HFFc6 (cell line): ENCODE data around the gene ZFP36L2. TPM values are rescaled to one million over a fixed set of nuclear protein-coding genes. Genes with fewer than 3 reads are reported as not detected.

ENCODE experiments used
- DNase-seq: peaks from one replicate; pipeline ENCODE4 v3.0.0-alpha.2; 2018
- H3K27ac Mint-ChIP-seq: 2 replicates; pipeline ENCODE4 v1.8.0; 2020; ENCODE audit warnings: mild to moderate bottlenecking, mixed read lengths
- H3K27me3 Mint-ChIP-seq: 2 replicates; pipeline ENCODE4 v1.8.0; 2021; ENCODE audit warnings: mild to moderate bottlenecking, moderate library complexity, mixed read lengths; ENCODE audit not compliant: insufficient read depth
- H3K36me3 Mint-ChIP-seq: 2 replicates; pipeline ENCODE4 v1.8.0; 2021; ENCODE audit warnings: low read depth, mixed read lengths
- H3K4me1 Mint-ChIP-seq: 2 replicates; pipeline ENCODE4 v1.8.0; 2020; ENCODE audit warnings: low read depth, mixed read lengths
- H3K4me3 Mint-ChIP-seq: 2 replicates; pipeline ENCODE4 v1.8.0; 2020; ENCODE audit warnings: mild to moderate bottlenecking, moderate library complexity, mixed read lengths
- H3K9me3 Mint-ChIP-seq: 2 replicates; pipeline ENCODE4 v1.8.0; 2020; ENCODE audit warnings: mild to moderate bottlenecking, mixed read lengths
- CTCF ChIP-seq: fragments of 200-600 bp; sonication (generic); IDR thresholded peaks from 2 replicates; pipeline ENCODE4 v1.5.0; 2021; ENCODE audit warnings: antibody characterized with exemption, mild to moderate bottlenecking
- total RNA-seq, 6 experiments: library from RNA; stranded (reverse); fragmentation: NEBNext Ultra II Directional; extraction: Animal tissue kit (Norgen Biotek cat#: 25700); gene quantifications; 2 replicates in 1 of 6; 3 replicates in 5 of 6; pipeline ENCODE4 v1.2.3, GENCODE V29; 2021

The ZFP36L2 gene
- total RNA-seq, 6 experiments from 2014 or later = 66.6 to 94.5 (median 81.5) TPM

GRCh38 chr2:43210125-43210466 lies 16.3 kb downstream of the ZFP36L2 start:
- DNase-seq = no peak
- Mint-ChIP-seq H3K27me3 (peaks cover 6% of the 10 kb centered on the region), H3K9me3 (no peaks in the 10 kb centered on the region), H3K27ac (no peak overlapping the region), H3K36me3 (no peaks in the 10 kb centered on the region), H3K4me3 (no peak overlapping the region), H3K4me1 (no peaks in the 10 kb centered on the region; the same call in 1 of the 2 replicates)
- no peak for TF ChIP-seq CTCF

DNA sequence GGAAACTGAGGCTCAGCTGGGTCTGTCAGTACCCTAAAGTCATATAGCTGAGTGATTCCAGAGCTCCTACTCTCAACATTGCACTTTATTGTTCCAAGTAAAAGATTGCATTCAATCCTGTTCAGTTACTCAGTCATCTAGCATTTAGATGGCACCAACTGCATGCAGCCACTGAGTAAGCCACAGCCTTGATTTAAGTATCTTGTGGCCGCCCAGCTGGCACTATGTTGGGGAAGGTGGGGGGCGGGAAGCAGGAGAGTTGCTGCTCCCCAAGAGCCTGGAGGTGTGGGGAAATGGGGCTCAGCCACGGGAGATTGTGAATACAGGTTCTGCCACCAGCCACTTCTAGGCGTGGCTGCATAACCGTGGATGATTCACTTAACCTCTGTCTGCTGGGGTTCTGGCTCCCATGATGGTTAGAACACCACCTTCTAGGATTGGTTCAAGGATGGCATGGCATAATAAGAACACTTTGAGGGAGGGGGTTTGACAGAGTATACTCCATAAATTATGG lies 17.1 kb downstream of the ZFP36L2 start:
- Mint-ChIP-seq H3K9me3 (no peaks in the 10 kb centered on the region), H3K36me3 (no peaks in the 10 kb centered on the region), H3K4me3 (no peak overlapping the region), H3K4me1 (no peaks in the 10 kb centered on the region; the same call in 1 of the 2 replicates), H3K27me3 (peaks cover 7% of the 10 kb centered on the region), H3K27ac (no peak overlapping the region)
- TF ChIP-seq CTCF = no peak
- no peak for DNase-seq

DNA sequence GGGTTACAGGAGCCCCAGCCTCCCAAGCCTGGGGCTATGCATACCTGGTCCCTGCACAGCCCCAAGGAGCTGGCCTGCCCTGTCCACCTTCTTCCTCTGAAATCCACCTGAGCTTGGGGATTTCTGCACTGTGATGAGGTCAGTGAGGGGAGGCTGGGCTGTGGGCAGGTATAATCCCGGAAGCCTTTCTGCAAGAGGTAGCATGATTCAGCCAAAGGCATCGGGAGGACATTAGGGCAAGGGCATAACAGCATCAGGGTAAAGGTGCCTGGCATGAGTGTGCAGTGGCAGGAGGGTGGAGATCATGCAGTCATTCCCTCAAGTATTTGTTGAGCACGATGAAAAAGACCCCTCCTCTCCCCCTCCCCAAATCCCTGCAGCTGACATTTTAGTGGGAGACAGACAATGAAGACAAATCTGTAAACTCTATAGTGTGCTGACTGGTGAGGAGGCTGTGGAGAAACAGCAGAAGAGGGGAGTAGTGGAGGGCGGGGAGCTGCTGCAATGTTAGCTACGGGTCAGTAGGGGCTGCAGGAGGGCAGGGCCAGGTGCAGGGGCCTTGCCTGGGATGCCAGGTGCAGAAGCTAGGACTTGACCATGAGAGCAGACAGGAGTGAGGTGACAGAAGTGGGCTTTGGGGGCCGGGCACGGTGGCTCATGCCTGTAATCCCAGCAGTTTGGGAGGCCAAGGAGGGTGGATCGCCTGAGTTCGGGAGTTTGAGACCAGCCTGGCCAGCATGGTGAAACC lies 18.7 kb downstream of the ZFP36L2 start:
- no peaks in the 10 kb centered on the region for H3K9me3 Mint-ChIP-seq
- TF ChIP-seq CTCF = no peak
- no peak overlapping the region for H3K27ac Mint-ChIP-seq
- DNase-seq = no peak
- no peaks in the 10 kb centered on the region for H3K36me3 Mint-ChIP-seq
- peaks cover 5% of the 10 kb centered on the region for H3K27me3 Mint-ChIP-seq
- H3K4me3 Mint-ChIP-seq = no peak overlapping the region
- H3K4me1 Mint-ChIP-seq = no peaks in the 10 kb centered on the region; the same call in 1 of the 2 replicates

- no peaks in the 10 kb centered on the region; the same call in 1 of the 2 replicates for H3K4me1 Mint-ChIP-seq
- no peak for TF ChIP-seq CTCF
- H3K27me3 Mint-ChIP-seq = peaks cover 2% of the 10 kb centered on the region
- no peak overlapping the region for H3K27ac Mint-ChIP-seq
- H3K4me3 Mint-ChIP-seq = no peak overlapping the region
- no peaks in the 10 kb centered on the region for H3K36me3 Mint-ChIP-seq
- no peak for DNase-seq
- H3K9me3 Mint-ChIP-seq = no peaks in the 10 kb centered on the region
These were observed 19.8 kb downstream of the ZFP36L2 start for GRCh38 chr2:43206602-43207001.

DNA sequence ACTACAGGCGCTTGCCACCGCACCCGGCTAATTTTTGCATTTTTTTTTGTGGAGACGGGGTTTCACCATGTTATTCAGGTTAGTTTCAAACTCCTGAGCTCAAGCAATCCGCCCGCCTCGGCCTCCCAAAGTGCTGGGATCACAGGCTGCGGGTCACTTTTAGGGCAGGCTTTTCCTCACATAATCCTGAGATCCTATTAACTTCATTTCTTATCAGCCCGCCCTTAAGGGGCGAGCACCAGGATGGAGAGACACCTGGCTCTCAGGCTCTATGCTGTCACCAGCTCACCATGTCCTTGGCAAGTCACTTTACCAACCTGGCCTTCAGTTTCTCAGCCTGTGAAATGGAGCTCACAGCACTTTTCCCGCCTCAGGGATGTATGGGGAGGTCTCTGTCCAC lies 23.0 kb downstream of the ZFP36L2 start:
- no peak for TF ChIP-seq CTCF
- no peak for DNase-seq
- Mint-ChIP-seq H3K4me1 (no peaks in the 10 kb centered on the region), H3K27ac (no peak overlapping the region), H3K4me3 (no peak overlapping the region), H3K27me3 (peaks cover 2% of the 10 kb centered on the region), H3K9me3 (no peaks in the 10 kb centered on the region), H3K36me3 (no peaks in the 10 kb centered on the region)
